Memory B cell (primary cell): ENCODE data around the gene FCER2.

Experiments
- ATAC-seq: fragments of 150-1000 bp; cut with Tn5 transposase; 2 replicates; pipeline ENCODE4 v1.10.0; 2021; ENCODE audit warnings: low read depth, mild to moderate bottlenecking, moderate library complexity
- DNase-seq, 2 donors: peaks; one replicate each; pipeline ENCODE4 v3.0.0; 2022; ENCODE audit warnings: low spot score in 2 of 2
- H3K27ac Mint-ChIP-seq: one replicate; pipeline ENCODE4 v1.8.0; 2022; ENCODE audit warnings: mild to moderate bottlenecking, moderate library complexity, mixed read lengths
- H3K27me3 Mint-ChIP-seq: one replicate; pipeline ENCODE4 v1.8.0; 2022; ENCODE audit warnings: mixed read lengths
- H3K36me3 Mint-ChIP-seq: one replicate; pipeline ENCODE4 v1.8.0; 2022; ENCODE audit warnings: mild to moderate bottlenecking, mixed read lengths
- H3K4me1 Mint-ChIP-seq: one replicate; pipeline ENCODE4 v1.8.0; 2022; ENCODE audit warnings: mixed read lengths
- H3K4me3 Mint-ChIP-seq: one replicate; pipeline ENCODE4 v1.8.0; 2022; ENCODE audit warnings: mild to moderate bottlenecking, moderate library complexity, mixed read lengths
- H3K9me3 Mint-ChIP-seq: one replicate; pipeline ENCODE4 v1.8.0; 2022; ENCODE audit warnings: mixed read lengths

FCER2 gene

DNA sequence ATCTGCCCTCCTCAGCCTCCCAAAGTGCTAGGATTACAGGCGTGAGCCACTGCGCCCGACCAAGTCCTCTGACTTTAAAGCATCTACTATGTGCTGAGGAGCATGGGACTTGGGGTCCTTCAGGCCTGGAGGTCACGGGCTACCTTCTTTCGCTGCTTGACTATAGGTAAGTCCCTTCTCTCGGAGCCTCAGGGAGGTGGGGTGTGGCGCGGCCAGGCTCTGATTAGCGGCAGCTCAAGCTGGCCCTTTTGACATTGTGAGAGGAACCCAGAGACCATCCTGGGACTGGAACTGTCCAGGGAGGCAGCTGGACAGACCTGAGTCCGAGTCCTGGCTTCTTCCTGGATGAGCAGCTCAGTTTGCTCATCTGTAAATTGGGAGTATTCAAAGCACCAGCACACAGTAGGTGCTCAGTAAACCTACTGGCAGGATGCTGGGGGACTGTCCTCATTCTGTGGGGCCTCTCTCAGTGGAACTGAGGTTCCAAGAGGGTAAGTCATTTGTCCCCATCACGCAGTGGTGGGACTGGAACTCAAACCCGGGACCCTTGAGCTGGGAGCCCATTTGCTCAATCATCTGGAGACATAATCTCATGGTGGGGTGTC is 780 bp downstream of the FCER2 start:
- no peaks in the 10 kb centered on the region for H3K9me3 Mint-ChIP-seq
- DNase-seq (no peak), ATAC-seq (no peak)
- H3K27ac Mint-ChIP-seq: peak overlapping the region; percentile 97
- H3K27me3 Mint-ChIP-seq: no peaks in the 10 kb centered on the region
- H3K4me3 Mint-ChIP-seq: peak overlapping the region; percentile 64
- peaks cover 62% of the 10 kb centered on the region for H3K4me1 Mint-ChIP-seq
- peaks cover 8% of the 10 kb centered on the region for H3K36me3 Mint-ChIP-seq

DNA sequence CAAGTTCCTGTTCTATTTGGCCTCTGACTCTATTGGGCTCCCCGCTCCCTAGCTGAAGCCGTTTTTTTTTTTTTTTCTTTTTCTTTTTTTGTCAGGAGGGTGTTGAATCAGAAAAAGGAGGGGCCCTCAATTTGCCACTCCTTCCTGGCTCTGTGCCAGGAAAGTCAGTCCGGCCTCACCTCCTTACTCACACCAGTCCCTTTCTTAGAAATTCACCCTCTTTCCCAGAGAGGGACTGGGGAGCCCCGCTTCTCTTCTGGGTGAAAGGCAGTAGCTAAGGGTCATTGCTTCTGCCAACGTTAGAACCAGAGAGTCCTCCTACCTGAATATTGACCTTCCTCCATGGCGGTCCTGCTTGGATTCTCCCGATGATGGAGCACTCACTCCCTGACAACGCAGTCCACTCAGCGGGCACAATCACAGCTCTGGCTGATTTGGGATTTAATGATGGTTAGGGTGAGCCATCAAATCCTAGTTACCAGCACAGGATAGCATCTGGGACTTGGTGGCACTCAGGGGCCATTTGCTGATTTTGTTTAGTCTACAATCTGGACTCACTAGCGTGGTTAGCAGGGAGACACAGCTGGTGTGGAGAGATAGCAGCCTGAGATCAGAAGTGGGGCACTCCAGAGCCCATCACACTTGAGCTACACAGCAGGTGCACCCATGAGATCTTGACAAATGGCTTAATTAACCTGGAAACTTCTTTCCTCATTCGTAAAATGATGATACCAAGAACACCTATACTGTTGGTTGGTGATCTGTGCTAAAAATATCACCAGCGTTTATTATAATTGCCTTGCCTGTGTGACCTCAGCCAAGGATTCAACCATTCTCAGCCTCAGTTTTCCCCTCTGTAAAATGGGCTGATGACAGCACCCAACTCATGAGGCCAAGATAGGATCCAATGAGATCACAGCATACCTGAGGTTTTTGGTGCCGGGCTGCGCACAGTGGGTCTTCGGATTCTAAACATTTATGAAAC is 2.2 kb downstream of the FCER2 start:
- Mint-ChIP-seq H3K27ac (peak overlapping the region; percentile 97), H3K4me1 (peaks cover 60% of the 10 kb centered on the region), H3K27me3 (no peaks in the 10 kb centered on the region), H3K9me3 (no peaks in the 10 kb centered on the region), H3K36me3 (peaks cover 8% of the 10 kb centered on the region), H3K4me3 (peak overlapping the region; percentile 72)
- DNase-seq (no peak), ATAC-seq (peak; percentile 17)

DNA sequence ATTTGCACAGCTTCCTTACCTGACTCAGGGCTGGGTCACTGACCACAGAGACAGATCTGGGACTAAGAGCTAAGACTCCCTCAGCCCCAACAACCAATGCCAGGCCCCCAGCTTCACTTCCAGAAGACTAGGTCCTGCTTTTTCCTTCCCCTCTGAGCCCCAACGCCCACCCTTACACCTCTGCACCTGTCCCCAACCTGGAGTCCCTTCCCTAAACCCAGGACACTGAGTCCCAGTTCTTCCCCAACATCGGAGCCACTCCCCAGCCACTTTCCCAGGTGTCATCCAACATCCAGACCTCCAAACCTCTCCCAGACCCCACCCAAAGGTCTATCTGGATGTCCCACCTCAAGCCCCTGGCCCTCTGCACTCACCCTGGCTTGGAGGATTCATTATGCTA is 2.9 kb downstream of the FCER2 start:
- Mint-ChIP-seq H3K36me3 (peaks cover 8% of the 10 kb centered on the region), H3K27me3 (no peaks in the 10 kb centered on the region), H3K27ac (peak overlapping the region; percentile 97), H3K9me3 (no peaks in the 10 kb centered on the region), H3K4me1 (peaks cover 59% of the 10 kb centered on the region), H3K4me3 (peak overlapping the region; percentile 33)
- no peak for DNase-seq
- ATAC-seq: no peak

DNA sequence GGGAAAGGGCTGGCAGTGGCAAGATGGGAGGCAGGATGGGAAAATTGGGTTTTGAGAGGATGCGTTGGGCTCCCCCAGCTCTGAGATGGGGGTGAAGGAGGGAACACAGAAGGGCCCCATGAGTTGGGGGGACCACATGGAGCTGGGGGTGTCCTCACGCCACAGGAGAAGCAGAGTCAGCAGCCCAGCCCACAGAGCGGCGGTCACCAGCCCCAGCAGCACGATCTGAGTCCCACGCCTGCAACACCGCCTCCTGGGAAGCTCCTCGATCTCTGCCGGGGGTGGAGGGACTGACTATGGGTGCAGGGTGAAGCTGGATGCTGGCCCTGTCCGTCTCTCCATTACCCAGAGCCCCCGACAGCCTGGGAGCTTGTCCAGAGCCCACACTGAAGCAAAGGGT is 3.3 kb downstream of the FCER2 start:
- ATAC-seq: no peak
- Mint-ChIP-seq H3K4me3 (peak overlapping the region; percentile 33), H3K4me1 (peaks cover 56% of the 10 kb centered on the region), H3K27me3 (no peaks in the 10 kb centered on the region), H3K27ac (peak overlapping the region; percentile 97), H3K36me3 (peaks cover 8% of the 10 kb centered on the region), H3K9me3 (no peaks in the 10 kb centered on the region)
- no peak for DNase-seq

DNA sequence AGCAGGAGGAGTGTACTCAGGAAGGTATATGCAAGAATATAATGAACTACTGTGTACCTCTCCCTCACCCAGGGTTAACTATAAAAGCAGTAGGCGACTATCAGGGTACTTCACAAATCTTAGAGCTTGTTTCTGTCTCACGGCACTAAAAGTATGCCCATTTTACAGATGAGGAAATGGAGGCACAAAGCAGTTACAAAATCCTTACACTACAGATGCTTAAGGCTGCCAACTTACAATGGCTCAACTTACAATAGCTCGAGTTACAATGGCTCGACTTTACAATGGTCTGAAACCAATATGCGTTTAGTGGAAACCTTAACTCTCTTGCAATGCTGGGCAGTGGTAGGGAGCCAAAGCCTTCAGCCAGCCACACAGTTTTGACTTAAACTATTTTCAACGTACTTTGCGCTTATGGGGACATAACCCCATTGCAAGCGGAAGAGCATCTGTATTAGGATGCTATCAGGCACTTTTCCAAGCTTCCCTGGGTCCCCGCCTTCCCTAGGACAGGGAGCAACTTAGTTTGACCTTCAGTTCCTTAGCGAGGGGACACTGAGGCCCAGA is 4.1 kb downstream of the FCER2 start:
- Mint-ChIP-seq H3K4me3 (no peak overlapping the region), H3K9me3 (no peaks in the 10 kb centered on the region), H3K4me1 (peaks cover 51% of the 10 kb centered on the region), H3K27me3 (no peaks in the 10 kb centered on the region), H3K27ac (no peak overlapping the region), H3K36me3 (peaks cover 8% of the 10 kb centered on the region)
- DNase-seq (no peak), ATAC-seq (no peak)

DNA sequence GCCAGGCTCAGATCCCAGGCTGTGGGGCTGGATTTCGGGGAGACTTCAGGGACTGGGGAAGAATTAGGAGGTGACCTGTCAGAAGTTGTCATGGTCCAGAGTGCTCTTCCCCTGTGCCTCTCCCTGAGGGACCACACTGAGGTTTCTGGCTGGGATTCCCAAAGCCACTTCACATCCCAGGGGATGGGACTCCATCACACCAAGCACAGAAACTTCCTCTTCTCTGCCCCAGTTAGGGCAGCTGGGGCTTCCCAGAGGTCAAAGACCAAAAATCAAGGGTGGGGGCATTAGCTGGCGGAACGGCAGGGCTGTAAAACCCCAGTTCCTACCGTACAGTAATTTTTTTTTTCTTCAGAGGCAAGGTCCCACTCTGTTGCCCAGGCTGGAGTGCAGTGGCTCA is 7.4 kb downstream of the FCER2 start:
- H3K27me3 Mint-ChIP-seq: no peaks in the 10 kb centered on the region
- peaks cover 7% of the 10 kb centered on the region for H3K36me3 Mint-ChIP-seq
- H3K4me1 Mint-ChIP-seq: peaks cover 26% of the 10 kb centered on the region
- no peaks in the 10 kb centered on the region for H3K9me3 Mint-ChIP-seq
- peak overlapping the region; percentile 62 for H3K27ac Mint-ChIP-seq
- DNase-seq (peak in 1 of 2 donors; percentile 48), ATAC-seq (peak; percentile 85)
- H3K4me3 Mint-ChIP-seq: peak overlapping the region; percentile 16

DNA sequence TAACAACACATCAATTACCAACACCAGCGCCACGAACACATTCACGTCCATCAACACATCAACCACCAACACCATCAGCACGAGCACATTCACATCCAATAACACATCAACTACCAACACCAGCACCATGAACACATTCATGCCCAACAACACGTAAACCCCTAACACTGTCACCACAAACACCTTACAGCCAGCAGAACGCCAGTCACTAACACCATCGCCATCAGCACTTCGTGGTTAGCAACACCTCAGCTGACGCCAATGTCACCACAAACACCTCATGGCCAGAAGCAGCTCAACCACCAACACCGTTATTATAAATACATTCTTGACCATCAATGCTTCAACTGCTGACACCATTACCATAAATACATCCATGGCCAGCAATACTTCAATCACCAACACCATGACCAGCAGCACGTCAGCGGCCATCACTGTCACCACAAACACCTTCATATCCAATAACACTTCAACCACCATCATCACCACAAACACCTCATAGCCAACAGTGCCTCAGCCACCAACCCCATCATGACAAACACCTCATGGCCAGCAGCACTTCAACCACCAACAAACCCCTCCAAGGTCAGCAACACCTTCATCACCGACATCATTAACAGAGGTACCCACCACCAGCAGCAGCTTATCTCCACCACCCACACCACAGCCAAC is 9.4 kb downstream of the FCER2 start:
- no peak for ATAC-seq
- no peaks in the 10 kb centered on the region for H3K27me3 Mint-ChIP-seq

DNA sequence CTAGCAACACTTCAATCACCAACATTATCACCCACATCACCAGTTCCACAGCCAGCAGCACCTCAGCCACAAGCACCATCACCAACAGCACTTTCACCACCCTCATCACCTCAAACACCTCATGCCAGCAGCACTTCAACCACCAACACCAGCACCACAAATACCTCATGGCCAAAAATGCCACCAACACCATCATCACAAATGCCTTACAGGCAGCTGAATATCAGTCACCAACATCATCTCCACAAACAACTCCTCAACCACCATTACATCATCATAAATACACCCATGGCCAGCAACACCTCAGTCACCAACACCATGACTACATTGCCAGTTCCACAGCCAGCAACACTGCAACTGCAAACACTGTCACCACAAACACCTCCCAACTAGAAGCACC is 10.4 kb downstream of the FCER2 start:
- Mint-ChIP-seq H3K9me3 (no peaks in the 10 kb centered on the region), H3K27me3 (no peaks in the 10 kb centered on the region), H3K27ac (no peak overlapping the region), H3K4me3 (no peak overlapping the region), H3K4me1 (peaks cover 15% of the 10 kb centered on the region), H3K36me3 (peaks cover 5% of the 10 kb centered on the region)
- DNase-seq (no peak), ATAC-seq (no peak)

More for the DNA sequence above, 9.4 kb downstream of the FCER2 start:
- no peak overlapping the region for H3K27ac Mint-ChIP-seq
- H3K9me3 Mint-ChIP-seq: no peaks in the 10 kb centered on the region
- peaks cover 15% of the 10 kb centered on the region for H3K4me1 Mint-ChIP-seq
- peaks cover 7% of the 10 kb centered on the region for H3K36me3 Mint-ChIP-seq
- DNase-seq: no peak
- H3K4me3 Mint-ChIP-seq: no peak overlapping the region

DNA sequence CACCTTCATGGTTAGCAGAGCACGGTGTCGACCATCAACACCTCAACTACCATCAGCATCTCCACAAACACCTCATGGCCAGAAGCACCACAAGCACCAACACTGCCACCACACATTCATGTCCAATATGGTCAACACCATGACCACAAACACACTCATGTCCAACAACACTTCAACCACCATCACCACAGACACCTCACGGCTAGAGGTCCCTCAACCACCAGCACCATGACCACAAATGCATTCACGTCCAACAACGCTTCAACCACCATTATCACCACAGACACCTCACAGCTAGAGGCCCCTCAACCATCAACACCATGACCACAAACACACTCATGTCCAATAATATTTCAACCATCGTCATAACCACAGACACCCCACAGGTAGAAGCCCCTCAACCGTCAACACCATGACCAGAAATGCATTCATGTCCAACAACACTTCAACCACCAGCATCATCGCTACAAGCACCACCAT is 11.1 kb downstream of the FCER2 start:
- Mint-ChIP-seq H3K36me3 (peaks cover 3% of the 10 kb centered on the region), H3K27ac (no peak overlapping the region), H3K4me1 (peaks cover 14% of the 10 kb centered on the region), H3K27me3 (no peaks in the 10 kb centered on the region), H3K9me3 (no peaks in the 10 kb centered on the region), H3K4me3 (no peak overlapping the region)
- ATAC-seq: no peak
- DNase-seq: no peak

DNA sequence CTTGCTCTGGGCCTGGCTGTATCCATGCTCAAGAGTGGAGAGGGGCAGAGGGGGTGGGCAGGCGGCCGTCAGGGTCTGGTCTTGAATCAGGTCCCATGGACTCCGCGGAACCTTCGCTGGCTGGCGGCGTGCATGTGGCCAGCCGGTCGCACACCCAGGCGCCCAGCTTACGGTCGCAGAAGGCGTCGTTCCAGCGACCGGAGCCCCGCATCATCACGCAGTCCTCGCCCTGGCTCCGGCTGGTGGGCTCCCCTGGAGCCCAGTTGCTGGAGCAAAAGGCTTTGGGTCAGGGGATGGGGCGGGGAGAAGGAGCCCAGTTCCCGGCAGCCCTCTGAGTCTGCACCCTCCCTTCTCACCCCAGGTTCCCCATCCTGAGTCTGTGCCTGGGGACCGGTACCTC is 12.8 kb downstream of the FCER2 start:
- Mint-ChIP-seq H3K9me3 (no peaks in the 10 kb centered on the region), H3K4me3 (no peak overlapping the region)
- no peak for ATAC-seq

DNA sequence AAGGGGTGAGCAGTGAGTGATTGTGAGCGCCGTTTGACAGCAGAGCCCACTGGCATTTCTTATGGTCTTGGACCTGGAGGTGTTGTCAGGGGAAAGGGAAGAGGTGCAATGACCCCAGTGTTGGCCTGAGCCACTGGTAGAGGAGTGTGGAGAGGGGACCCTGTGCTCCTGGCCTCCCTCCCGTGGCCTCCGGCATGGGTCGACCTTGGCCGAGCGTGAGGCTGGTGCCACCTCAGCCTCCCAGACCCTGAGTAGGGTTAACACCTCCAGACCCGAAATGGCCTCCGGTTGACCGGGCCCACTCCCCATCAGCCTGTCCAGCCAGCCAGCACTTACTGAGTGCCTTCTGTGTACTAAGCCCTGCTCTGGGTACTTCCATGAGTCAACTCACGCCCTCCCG is 14.8 kb downstream of the FCER2 start:
- Mint-ChIP-seq H3K27ac (peak overlapping the region; percentile 28), H3K4me3 (no peak overlapping the region), H3K27me3 (no peaks in the 10 kb centered on the region), H3K36me3 (peaks cover 9% of the 10 kb centered on the region), H3K4me1 (peaks cover 12% of the 10 kb centered on the region), H3K9me3 (no peaks in the 10 kb centered on the region)
- ATAC-seq (no peak), DNase-seq (no peak)

More for the DNA sequence above, 12.8 kb downstream of the FCER2 start:
- Mint-ChIP-seq H3K27ac (no peak overlapping the region), H3K36me3 (peaks cover 3% of the 10 kb centered on the region), H3K27me3 (no peaks in the 10 kb centered on the region), H3K4me1 (peaks cover 10% of the 10 kb centered on the region)
- DNase-seq: no peak

DNA sequence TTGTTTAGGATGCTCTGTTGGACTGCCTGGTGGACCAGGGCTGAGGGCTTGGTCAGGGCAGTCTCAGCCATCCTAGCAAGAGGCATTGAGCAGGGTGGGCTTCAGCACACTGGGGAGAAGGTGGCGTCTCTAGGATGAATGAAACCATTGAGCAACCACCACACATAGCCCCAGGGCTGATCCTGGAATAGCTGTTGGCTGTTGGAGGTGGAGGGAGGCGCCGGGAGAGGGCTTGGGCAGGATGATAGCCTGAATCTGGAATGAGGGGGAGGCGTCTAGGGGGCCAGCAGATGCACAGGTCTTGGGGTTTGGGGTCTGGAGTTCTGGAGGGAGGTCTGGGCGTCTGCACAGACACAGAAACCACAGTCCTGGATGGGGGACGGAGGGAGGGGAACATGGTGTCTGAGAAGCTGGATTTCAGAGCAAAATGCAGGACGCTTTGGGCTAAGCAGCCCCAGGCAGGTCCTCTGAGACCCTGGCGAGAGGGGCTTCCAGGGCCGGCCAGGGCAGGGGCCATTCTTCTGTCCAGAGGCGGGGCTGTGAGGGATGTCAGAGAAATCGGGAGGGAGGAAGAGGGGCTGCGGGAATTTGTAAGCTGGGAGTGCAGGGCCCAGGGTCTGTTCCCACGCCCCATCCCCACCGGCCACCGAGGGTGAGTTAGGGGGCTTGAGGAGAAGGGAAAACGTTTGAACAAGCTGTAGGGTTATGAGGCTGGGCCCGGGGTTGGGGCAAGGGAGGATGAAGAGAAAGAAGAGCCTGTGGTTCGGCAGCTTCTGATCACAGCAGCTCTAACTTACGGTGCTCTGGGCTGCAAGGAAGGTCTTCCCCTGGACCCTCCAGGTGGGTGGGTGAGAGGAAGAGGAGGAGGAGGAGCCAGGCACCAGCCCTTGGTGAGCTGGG is 16.1 kb downstream of the FCER2 start:
- Mint-ChIP-seq H3K9me3 (no peaks in the 10 kb centered on the region), H3K27ac (peak overlapping the region; percentile 7), H3K36me3 (peaks cover 12% of the 10 kb centered on the region), H3K27me3 (no peaks in the 10 kb centered on the region), H3K4me1 (peaks cover 17% of the 10 kb centered on the region), H3K4me3 (no peak overlapping the region)
- DNase-seq (no peak), ATAC-seq (no peak)
